Coronary artery (tissue), 2 donors: Measurements from ENCODE around the gene ZFR.
"Not testable (repeated sequence)": the region's sequence is repeated elsewhere in the genome, so short reads cannot be mapped to it uniquely, and the experiment has no call there.

Source experiments
- DNase-seq: peaks from one replicate; pipeline ENCODE4 v3.0.0-alpha.2; 2017; ENCODE audit warnings: low spot score
- H3K27ac ChIP-seq, 2 donors: fragments of 200-600 bp; sonication (generic); one replicate each; pipeline ENCODE4 v1.5.1; 2016 to 2019
- H3K4me3 ChIP-seq: fragments of 200-600 bp; sonication (generic); 2 replicates; pipeline ENCODE4 v1.5.1; 2016; ENCODE audit warnings: mild to moderate bottlenecking, moderate library complexity
- CTCF ChIP-seq: fragments of 200-600 bp; sonication (generic); IDR thresholded peaks from one replicate; pipeline ENCODE4 v1.5.1; 2019; ENCODE audit warnings: antibody characterized with exemption

The ZFR gene

GRCh38 chr5:32462618-32463017 lies 18.1 kb upstream of the ZFR start:
- Histone ChIP-seq H3K27ac (no peak overlapping the region), H3K4me3 (no peak overlapping the region)
- no peak for DNase-seq
- TF ChIP-seq CTCF, result no peak

GRCh38 chr5:32461441-32462120 lies 17.0 kb upstream of the ZFR start:
- no peak for TF ChIP-seq CTCF
- no peak for DNase-seq
- H3K27ac ChIP-seq, result no peak overlapping the region
- no peak overlapping the region for H3K4me3 ChIP-seq

DNA sequence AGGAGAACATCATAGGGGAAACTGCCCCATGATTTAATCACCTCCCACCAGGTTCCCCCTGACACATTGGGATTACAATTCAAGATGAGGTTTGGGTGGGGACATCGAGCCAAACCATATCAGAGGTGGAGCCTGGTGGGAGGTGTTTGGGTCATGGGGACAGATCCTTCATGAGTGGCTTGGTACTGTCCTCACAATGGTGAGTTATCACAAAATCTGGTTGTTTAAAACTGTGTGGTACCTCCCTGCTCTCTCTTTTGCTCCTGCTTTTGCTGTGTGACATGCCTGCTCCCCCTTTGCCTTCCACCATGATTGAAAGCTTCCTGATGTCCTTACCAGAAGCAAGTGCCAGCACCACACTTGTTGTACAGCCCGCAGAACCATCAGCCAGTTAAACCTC lies 16.2 kb upstream of the ZFR start:
- Histone ChIP-seq H3K27ac (no peak overlapping the region), H3K4me3 (no peak overlapping the region)
- TF ChIP-seq CTCF, result no peak
- DNase-seq, result no peak

- no peak for DNase-seq
- TF ChIP-seq CTCF, result no peak
- Histone ChIP-seq H3K27ac (no peak overlapping the region), H3K4me3 (no peak overlapping the region)
Measured at GRCh38 chr5:32458880-32459495, 14.4 kb upstream of the ZFR start.

GRCh38 chr5:32455311-32455710 lies 10.8 kb upstream of the ZFR start:
- TF ChIP-seq CTCF, result no peak
- DNase-seq, result no peak
- no peak overlapping the region for H3K27ac ChIP-seq
- no peak overlapping the region for H3K4me3 ChIP-seq

- H3K4me3 ChIP-seq, result no peak overlapping the region
- DNase-seq, result no peak
- no peak overlapping the region for H3K27ac ChIP-seq
- TF ChIP-seq CTCF, result no peak
Measured at GRCh38 chr5:32454821-32455220, 10.3 kb upstream of the ZFR start.

GRCh38 chr5:32453916-32454315 lies 9.4 kb upstream of the ZFR start:
- no peak overlapping the region for H3K27ac ChIP-seq
- DNase-seq, result no peak
- TF ChIP-seq CTCF, result no peak
- H3K4me3 ChIP-seq, result no peak overlapping the region

DNA sequence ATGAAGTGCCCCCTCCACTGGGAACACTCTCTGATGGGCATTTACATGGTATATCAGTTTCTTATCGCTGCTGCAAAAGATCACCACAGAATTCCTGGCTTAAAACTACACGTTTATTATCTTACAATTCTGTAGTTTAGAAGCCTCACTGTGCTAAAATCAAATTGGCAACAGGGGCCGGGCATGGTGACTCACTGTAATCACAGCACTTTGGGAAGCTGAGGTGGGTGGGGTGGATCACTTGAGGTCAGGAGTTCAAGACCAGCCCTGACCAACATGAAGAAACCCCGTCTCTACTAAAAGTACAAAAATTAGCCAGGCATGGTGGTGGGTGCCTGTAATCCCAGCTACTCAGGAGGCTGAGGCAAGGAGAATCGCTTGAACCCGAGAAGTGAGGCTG lies 7.8 kb upstream of the ZFR start:
- H3K27ac ChIP-seq, H3K4me3 ChIP-seq, DNase-seq: not testable (repeated sequence)
